IMR-90 (cell line): ENCODE data around the gene EIF2S2.

ENCODE experiments used
- MAFK ChIP-seq: IDR thresholded peaks from 2 replicates; pipeline ENCODE4 v1.6.1; 2012; ENCODE audit warnings: low read depth, low read length, improper control_type of control experiment
- MXI1 ChIP-seq: IDR thresholded peaks from 2 replicates; pipeline ENCODE4 v1.6.1; 2012; ENCODE audit warnings: low read depth, mild to moderate bottlenecking, low read length, moderate library complexity, borderline replicate concordance
- POLR2A ChIP-seq: IDR thresholded peaks from 2 replicates; pipeline ENCODE4 v1.6.1; 2012; ENCODE audit warnings: mild to moderate bottlenecking, low read depth, low read length
- SMC3 ChIP-seq: fragments of 150-350 bp; IDR thresholded peaks from 2 replicates; pipeline ENCODE4 v1.6.1; 2016; ENCODE audit warnings: low read depth, mild to moderate bottlenecking, antibody characterized with exemption, low read length, moderate library complexity
- TF ChIP-seq, protein P1 (sequence below): conservative IDR thresholded peaks from 2 replicates; pipeline ENCODE4 v1.5.1; 2012; ENCODE audit warnings: mild to moderate bottlenecking, low read depth, low read length, improper control_type of control experiment

DNA sequence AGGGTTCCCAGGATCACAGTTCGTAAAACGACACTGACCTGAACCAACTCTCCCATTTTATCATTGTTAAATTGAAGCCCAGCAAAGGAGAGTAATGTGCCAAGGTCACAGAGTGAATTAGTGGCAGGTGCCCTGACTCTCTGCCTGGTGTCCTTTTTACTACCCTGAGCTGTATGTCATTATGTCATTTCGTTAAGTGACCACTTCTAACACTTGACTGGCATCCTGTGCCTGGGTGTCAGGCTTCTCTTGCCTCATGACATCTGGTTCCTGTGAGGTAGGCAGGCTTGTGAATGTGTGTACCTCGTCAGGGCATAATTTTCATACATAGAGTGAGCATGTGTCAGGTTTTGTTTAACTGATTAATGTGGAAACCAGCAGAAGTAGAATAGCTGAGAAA, 69.8 kb downstream of the EIF2S2 start:
- TF ChIP-seq, protein P1, sequence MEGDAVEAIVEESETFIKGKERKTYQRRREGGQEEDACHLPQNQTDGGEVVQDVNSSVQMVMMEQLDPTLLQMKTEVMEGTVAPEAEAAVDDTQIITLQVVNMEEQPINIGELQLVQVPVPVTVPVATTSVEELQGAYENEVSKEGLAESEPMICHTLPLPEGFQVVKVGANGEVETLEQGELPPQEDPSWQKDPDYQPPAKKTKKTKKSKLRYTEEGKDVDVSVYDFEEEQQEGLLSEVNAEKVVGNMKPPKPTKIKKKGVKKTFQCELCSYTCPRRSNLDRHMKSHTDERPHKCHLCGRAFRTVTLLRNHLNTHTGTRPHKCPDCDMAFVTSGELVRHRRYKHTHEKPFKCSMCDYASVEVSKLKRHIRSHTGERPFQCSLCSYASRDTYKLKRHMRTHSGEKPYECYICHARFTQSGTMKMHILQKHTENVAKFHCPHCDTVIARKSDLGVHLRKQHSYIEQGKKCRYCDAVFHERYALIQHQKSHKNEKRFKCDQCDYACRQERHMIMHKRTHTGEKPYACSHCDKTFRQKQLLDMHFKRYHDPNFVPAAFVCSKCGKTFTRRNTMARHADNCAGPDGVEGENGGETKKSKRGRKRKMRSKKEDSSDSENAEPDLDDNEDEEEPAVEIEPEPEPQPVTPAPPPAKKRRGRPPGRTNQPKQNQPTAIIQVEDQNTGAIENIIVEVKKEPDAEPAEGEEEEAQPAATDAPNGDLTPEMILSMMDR = no peak
- no peak for TF ChIP-seq SMC3
- TF ChIP-seq POLR2A = no peak
- no peak for TF ChIP-seq MXI1
- TF ChIP-seq MAFK = no peak
